HCT116 (cell line): ENCODE measurements around the gene SLC66A1.

Experiments
- EZH2 ChIP-seq: fragments of 200-600 bp; sonication (generic); IDR thresholded peaks from 2 replicates; pipeline ENCODE4 v1.6.1; 2017; ENCODE audit warnings: antibody characterized with exemption, mixed run types
- EZH2phosphoT487 ChIP-seq: fragments of 200-600 bp; IDR thresholded peaks from 2 replicates; pipeline ENCODE4 v1.6.1; 2018; ENCODE audit warnings: antibody characterized with exemption, borderline replicate concordance
- POLR2A ChIP-seq: IDR thresholded peaks from 2 replicates; pipeline ENCODE4 v1.7.0; 2011; ENCODE audit warnings: borderline replicate concordance; ENCODE audit not compliant: insufficient read depth, insufficient read length; ENCODE audit errors: extremely low read depth
- POLR2AphosphoS5 ChIP-seq: IDR thresholded peaks from 2 replicates; pipeline ENCODE4 v1.6.1; 2011; ENCODE audit warnings: mild to moderate bottlenecking, low read depth, low read length, moderate library complexity
- SIN3A ChIP-seq: IDR thresholded peaks from 2 replicates; pipeline ENCODE4 v1.6.1; 2012; ENCODE audit warnings: low read depth
- SP1 ChIP-seq: IDR thresholded peaks from 2 replicates; pipeline ENCODE4 v1.6.1; 2012; ENCODE audit warnings: low read depth
- SRF ChIP-seq: IDR thresholded peaks from 2 replicates; pipeline ENCODE4 v1.6.1; 2012; ENCODE audit warnings: low read depth
- TCF7L2 ChIP-seq: IDR thresholded peaks from 2 replicates; pipeline ENCODE4 v1.7.0; 2011; ENCODE audit warnings: borderline replicate concordance, inconsistent platforms; ENCODE audit not compliant: insufficient read depth, insufficient read length; ENCODE audit errors: extremely low read depth
- YY1 ChIP-seq: IDR thresholded peaks from 2 replicates; pipeline ENCODE4 v1.6.1; 2011; ENCODE audit warnings: low read length, low read depth, moderate library complexity, mild to moderate bottlenecking; ENCODE audit not compliant: insufficient replicate concordance; ENCODE audit errors: extremely low read depth
- TF ChIP-seq, protein P1 (sequence below), 3 experiments: fragments of 200-600 bp in 1 of 3; sonication (generic) in 1 of 3; IDR thresholded peaks in 2 of 3; conservative IDR thresholded peaks in 1 of 3; 2 replicates each; pipeline ENCODE4 v1.5.1; 2012 to 2017; ENCODE audit warnings: low read depth in 2 of 3, low read length in 2 of 3, antibody characterized with exemption in 1 of 3, borderline replicate concordance in 1 of 3, control low read depth in 1 of 3, mild to moderate bottlenecking in 1 of 3, mixed read lengths in 1 of 3, mixed run types in 1 of 3, moderate library complexity in 1 of 3; ENCODE audit not compliant: insufficient read depth in 1 of 3
- TF ChIP-seq, protein P2 (sequence below): IDR thresholded peaks from 2 replicates; pipeline ENCODE4 v1.6.1; 2012
- TF ChIP-seq, protein P3 (sequence below): IDR thresholded peaks from 2 replicates; pipeline ENCODE4 v1.6.1; 2012
- TF ChIP-seq, protein P4 (sequence below): IDR thresholded peaks from 2 replicates; pipeline ENCODE4 v1.6.1; 2012; ENCODE audit warnings: low read depth
- TF ChIP-seq, protein P5 (sequence below): IDR thresholded peaks from 2 replicates; pipeline ENCODE4 v1.6.1; 2011; ENCODE audit warnings: mild to moderate bottlenecking, low read length, moderate library complexity; ENCODE audit not compliant: insufficient replicate concordance; ENCODE audit errors: extremely low read depth

DNA sequence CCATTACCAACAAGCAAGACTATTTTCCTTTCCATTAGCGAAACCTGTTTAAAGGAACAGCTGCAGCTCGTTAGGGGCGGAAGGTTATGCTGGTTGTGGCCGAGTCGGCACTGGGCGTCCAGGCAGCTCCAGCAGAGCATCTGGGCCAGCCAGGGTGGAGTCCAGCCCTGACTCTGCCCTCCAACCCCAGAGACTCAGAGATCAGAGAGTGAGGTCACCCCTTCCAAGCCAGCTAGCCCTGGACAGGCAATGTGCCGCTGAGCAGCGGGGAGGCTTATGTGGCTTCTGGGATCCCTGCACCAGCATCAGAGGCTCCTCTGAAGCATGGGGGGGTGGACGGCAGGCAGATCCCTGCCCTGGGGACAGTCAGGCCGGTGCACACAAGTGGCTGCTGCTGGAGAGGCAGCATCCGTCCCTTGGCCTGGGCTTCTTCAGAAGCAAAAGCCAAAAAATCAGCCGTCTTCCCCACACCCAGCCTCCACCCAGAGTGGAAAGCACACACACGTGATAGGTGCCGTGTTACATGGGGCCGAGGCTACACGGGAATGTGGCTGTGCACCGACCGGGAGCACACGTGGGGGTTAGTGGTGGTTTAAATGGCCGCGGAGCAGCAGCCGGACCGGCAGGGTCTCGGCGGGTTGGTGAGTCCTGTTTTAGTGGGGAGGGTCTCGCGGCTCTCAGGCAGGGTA lies 30.1 kb downstream of the SLC66A1 start:
- TF ChIP-seq, protein P1, sequence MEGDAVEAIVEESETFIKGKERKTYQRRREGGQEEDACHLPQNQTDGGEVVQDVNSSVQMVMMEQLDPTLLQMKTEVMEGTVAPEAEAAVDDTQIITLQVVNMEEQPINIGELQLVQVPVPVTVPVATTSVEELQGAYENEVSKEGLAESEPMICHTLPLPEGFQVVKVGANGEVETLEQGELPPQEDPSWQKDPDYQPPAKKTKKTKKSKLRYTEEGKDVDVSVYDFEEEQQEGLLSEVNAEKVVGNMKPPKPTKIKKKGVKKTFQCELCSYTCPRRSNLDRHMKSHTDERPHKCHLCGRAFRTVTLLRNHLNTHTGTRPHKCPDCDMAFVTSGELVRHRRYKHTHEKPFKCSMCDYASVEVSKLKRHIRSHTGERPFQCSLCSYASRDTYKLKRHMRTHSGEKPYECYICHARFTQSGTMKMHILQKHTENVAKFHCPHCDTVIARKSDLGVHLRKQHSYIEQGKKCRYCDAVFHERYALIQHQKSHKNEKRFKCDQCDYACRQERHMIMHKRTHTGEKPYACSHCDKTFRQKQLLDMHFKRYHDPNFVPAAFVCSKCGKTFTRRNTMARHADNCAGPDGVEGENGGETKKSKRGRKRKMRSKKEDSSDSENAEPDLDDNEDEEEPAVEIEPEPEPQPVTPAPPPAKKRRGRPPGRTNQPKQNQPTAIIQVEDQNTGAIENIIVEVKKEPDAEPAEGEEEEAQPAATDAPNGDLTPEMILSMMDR (IDR thresholded peaks at IDR 0.05 in 2 of 3, conservative IDR thresholded peaks at IDR 0.05 in 1 of 3; ENCODE audit: borderline replicate concordance in 1 of 3, insufficient read depth in 1 of 3, low read depth in 2 of 3, low read length in 2 of 3), result no peak
- TF ChIP-seq SRF (no peak), POLR2A (no peak), YY1 (no peak), POLR2AphosphoS5 (no peak), EZH2 (no peak), EZH2phosphoT487 (no peak), SIN3A (no peak), TCF7L2 (no peak), SP1 (no peak)
- TF ChIP-seq, protein P2, sequence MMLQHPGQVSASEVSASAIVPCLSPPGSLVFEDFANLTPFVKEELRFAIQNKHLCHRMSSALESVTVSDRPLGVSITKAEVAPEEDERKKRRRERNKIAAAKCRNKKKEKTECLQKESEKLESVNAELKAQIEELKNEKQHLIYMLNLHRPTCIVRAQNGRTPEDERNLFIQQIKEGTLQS, result no peak
- TF ChIP-seq, protein P3, sequence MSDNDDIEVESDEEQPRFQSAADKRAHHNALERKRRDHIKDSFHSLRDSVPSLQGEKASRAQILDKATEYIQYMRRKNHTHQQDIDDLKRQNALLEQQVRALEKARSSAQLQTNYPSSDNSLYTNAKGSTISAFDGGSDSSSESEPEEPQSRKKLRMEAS, result no peak
- TF ChIP-seq, protein P4, sequence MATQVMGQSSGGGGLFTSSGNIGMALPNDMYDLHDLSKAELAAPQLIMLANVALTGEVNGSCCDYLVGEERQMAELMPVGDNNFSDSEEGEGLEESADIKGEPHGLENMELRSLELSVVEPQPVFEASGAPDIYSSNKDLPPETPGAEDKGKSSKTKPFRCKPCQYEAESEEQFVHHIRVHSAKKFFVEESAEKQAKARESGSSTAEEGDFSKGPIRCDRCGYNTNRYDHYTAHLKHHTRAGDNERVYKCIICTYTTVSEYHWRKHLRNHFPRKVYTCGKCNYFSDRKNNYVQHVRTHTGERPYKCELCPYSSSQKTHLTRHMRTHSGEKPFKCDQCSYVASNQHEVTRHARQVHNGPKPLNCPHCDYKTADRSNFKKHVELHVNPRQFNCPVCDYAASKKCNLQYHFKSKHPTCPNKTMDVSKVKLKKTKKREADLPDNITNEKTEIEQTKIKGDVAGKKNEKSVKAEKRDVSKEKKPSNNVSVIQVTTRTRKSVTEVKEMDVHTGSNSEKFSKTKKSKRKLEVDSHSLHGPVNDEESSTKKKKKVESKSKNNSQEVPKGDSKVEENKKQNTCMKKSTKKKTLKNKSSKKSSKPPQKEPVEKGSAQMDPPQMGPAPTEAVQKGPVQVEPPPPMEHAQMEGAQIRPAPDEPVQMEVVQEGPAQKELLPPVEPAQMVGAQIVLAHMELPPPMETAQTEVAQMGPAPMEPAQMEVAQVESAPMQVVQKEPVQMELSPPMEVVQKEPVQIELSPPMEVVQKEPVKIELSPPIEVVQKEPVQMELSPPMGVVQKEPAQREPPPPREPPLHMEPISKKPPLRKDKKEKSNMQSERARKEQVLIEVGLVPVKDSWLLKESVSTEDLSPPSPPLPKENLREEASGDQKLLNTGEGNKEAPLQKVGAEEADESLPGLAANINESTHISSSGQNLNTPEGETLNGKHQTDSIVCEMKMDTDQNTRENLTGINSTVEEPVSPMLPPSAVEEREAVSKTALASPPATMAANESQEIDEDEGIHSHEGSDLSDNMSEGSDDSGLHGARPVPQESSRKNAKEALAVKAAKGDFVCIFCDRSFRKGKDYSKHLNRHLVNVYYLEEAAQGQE, result no peak
- TF ChIP-seq, protein P5, sequence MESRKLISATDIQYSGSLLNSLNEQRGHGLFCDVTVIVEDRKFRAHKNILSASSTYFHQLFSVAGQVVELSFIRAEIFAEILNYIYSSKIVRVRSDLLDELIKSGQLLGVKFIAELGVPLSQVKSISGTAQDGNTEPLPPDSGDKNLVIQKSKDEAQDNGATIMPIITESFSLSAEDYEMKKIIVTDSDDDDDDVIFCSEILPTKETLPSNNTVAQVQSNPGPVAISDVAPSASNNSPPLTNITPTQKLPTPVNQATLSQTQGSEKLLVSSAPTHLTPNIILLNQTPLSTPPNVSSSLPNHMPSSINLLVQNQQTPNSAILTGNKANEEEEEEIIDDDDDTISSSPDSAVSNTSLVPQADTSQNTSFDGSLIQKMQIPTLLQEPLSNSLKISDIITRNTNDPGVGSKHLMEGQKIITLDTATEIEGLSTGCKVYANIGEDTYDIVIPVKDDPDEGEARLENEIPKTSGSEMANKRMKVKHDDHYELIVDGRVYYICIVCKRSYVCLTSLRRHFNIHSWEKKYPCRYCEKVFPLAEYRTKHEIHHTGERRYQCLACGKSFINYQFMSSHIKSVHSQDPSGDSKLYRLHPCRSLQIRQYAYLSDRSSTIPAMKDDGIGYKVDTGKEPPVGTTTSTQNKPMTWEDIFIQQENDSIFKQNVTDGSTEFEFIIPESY, result no peak
